Measurements from ENCODE around the gene WNT7A. TPM values are rescaled to one million over a fixed set of nuclear protein-coding genes. Genes with fewer than 3 reads are reported as not detected.

The WNT7A gene
- total RNA-seq, 1 donor, result not detected

DNA sequence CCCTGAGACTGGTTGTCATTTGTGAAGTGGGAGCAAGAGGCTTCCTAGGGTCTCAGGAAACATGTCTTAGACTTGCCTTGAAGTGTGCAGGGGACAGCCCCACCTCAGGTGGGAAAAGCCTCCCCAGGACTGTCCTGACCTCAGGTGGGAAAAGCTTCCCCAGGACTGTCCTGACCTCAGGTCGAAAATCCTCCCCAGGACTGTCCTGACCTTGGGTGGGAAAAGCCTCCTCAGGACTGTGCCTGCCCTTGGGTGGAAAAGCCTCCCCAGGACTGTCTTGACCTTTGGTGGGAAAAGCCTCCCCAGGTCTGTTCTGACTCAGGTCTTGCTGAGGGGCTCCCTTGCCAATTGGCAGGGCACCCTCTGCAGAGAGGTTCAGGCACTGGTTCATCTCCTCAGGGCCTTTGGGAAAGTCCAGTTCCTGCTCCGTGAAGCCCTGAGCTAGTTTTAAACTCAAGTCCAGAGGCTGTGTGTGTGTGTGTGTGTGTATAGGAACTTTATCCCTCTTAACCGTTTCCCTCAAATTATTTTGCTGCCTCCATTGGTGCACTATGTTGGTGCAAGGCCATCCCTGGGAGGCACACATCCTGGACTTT is 64.7 kb downstream of the WNT7A start:
- no peak for DNase-seq (ENCODE audit: low read depth)
- TF ChIP-seq, protein P1, sequence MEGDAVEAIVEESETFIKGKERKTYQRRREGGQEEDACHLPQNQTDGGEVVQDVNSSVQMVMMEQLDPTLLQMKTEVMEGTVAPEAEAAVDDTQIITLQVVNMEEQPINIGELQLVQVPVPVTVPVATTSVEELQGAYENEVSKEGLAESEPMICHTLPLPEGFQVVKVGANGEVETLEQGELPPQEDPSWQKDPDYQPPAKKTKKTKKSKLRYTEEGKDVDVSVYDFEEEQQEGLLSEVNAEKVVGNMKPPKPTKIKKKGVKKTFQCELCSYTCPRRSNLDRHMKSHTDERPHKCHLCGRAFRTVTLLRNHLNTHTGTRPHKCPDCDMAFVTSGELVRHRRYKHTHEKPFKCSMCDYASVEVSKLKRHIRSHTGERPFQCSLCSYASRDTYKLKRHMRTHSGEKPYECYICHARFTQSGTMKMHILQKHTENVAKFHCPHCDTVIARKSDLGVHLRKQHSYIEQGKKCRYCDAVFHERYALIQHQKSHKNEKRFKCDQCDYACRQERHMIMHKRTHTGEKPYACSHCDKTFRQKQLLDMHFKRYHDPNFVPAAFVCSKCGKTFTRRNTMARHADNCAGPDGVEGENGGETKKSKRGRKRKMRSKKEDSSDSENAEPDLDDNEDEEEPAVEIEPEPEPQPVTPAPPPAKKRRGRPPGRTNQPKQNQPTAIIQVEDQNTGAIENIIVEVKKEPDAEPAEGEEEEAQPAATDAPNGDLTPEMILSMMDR (IDR thresholded peaks at IDR 0.05; ENCODE audit: insufficient read depth, low read length), result no peak
- H3K4me3 ChIP-seq (ENCODE audit: low read depth, low read length), result no peak overlapping the region

DNA sequence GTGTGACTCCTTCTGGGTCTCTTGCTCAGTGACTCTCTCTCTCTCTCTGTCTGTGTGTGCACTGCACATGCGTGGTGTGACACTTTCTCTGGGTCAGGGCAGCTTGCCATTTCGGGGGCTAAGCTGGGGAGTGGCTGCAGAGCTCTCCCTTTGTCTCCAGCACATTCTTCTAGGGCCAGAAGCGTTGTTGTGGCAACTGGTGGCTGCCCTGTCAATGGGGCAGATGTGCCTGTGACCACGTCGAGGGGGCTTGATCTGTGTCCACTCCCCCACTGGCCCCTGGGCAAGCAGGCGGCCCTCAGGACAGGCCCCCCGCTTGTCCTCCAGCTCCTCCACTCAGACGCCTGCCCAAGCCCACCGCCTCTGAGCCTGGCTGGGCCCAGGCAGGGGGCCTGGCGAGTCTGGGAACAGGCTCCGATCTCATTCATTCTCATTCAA is 67.8 kb downstream of the WNT7A start:
- TF ChIP-seq, protein P1 (IDR thresholded peaks at IDR 0.05; ENCODE audit: insufficient read depth, low read length), result no peak
- DNase-seq (ENCODE audit: low read depth), result no peak
- H3K4me3 ChIP-seq (ENCODE audit: low read depth, low read length), result no peak overlapping the region

DNA sequence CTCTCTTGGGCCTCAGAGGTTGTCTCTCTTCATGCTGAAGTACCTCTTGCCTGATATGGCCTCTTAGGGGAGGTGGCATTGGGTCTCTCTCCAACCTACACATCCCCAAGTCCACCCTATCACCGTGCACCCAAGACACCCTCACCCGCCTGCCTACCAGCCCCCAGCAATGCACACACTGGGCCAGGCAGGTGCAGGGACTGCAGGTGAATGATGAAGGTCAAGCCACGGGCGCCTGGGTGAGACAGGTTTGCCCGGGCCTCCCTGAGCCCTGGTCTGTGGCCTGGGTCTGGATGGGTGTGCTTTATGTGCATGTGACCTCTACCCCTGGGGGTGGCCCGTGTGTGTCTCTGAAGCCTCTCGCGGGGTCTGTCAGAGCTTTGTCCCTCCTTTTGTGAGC is 68.3 kb downstream of the WNT7A start:
- H3K4me3 ChIP-seq (ENCODE audit: low read depth, low read length), result no peak overlapping the region
- DNase-seq (ENCODE audit: low read depth), result no peak
- TF ChIP-seq, protein P1 (IDR thresholded peaks at IDR 0.05; ENCODE audit: insufficient read depth, low read length), result no peak

DNA sequence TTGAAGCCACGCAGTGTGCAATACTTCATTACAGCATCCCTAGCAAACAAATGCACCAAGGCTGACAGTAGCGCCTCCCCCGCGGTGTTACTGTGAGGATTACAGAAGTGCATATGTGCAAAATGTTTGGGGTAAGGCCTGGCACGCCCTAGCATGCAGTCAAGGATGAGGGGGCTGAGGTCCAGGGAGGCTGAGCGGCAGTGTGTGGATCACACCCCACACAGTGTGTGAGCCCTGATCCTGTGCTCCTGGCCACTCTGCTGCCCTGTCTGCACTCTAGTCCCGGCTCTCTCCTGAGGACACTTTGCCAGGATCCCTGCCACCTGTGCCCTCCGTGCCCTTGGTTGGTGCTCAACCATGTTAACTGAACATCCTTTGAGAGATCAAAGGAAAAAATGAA is 71.3 kb downstream of the WNT7A start:
- TF ChIP-seq, protein P1 (IDR thresholded peaks at IDR 0.05; ENCODE audit: insufficient read depth, low read length), result no peak
- no peak overlapping the region for H3K4me3 ChIP-seq (ENCODE audit: low read depth, low read length)
- no peak for DNase-seq (ENCODE audit: low read depth)

DNA sequence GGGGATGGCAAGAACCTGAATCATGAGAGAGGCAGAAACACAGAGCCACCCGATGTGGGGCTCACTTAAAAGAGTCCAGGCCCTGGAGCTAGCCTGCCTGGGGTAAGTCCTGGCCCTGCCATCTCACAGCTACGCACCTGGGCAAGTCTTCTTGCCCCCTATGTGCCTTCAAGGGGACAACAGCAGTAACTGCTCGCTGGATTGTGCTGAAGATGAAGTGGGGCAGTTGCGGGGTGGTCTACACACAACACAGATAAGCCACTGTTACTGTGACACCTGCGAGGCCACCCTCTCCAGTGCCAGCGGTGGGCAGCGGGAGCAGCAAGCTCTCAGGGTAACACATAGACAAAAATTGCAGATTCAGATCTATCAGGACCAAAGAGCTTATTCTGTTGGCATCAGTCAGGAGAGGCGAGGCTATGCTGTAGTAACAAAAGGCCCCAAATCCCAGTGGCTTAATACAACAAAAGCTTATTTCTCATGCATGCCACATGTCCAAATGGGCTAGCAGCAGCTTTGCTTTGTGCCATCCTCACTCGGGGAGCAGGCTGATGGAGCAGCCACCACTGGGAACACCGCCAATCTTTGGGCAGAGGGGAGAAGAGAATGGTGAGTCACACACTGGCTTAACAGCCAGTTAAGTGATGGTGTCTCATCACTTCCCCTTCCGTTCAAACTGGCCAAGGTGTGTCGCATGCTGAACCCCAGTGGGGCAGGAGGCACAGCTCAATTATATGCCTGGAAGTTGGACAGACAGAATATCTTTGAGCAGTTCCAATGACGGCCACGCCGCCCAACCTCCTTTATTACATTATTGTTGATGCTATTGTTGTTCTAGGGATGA is 78.3 kb downstream of the WNT7A start:
- no peak for DNase-seq (ENCODE audit: low read depth)
- H3K4me3 ChIP-seq (ENCODE audit: low read depth, low read length), result no peak overlapping the region
- TF ChIP-seq, protein P1 (IDR thresholded peaks at IDR 0.05; ENCODE audit: insufficient read depth, low read length), result no peak

DNA sequence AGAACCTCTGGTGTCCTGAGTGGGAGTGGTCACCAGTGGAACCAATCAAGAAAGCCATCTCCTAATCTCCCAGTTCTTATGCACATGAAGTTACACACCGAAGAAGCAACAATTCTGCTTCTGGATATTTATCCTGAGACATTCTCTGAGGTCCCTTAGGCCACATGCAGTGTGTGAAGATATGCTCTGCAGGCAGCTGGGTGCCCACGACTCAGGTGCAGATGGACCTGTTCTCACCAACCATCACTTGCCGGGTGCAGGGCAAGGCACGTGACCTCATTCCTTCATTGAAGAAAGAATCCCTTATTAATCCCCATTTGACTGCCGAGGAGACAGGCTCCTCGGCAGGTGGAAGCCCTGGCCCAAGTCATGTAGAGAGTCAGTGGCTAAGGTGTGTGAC is 79.8 kb downstream of the WNT7A start:
- H3K4me3 ChIP-seq (ENCODE audit: low read depth, low read length), result no peak overlapping the region
- TF ChIP-seq, protein P1 (IDR thresholded peaks at IDR 0.05; ENCODE audit: insufficient read depth, low read length), result no peak
- no peak for DNase-seq (ENCODE audit: low read depth)

All from fibroblast of the aortic adventitia (primary cell).